HG03432 (cell line): Measurements from ENCODE around the gene ADAMTSL1.

Experiments
- ATAC-seq: cut with Tn5 transposase; IDR thresholded peaks from one replicate; pipeline ENCODE4 v1.9.1; 2021; ENCODE audit warnings: mild to moderate bottlenecking, moderate library complexity; ENCODE audit not compliant: unreplicated experiment

ADAMTSL1 gene

GRCh38 chr9:18759827-18760226 is 285.9 kb downstream of the ADAMTSL1 start:
- ATAC-seq: no peak

- no peak for ATAC-seq
Measured at GRCh38 chr9:18761742-18762300, 287.9 kb downstream of the ADAMTSL1 start.

GRCh38 chr9:18766989-18767550 is 293.1 kb downstream of the ADAMTSL1 start:
- no peak for ATAC-seq

GRCh38 chr9:18768951-18769622 is 295.1 kb downstream of the ADAMTSL1 start:
- ATAC-seq: peak; percentile 92

- no peak for ATAC-seq
Measured at GRCh38 chr9:18770131-18770908, 296.4 kb downstream of the ADAMTSL1 start.

GRCh38 chr9:18771011-18771410 is 297.1 kb downstream of the ADAMTSL1 start:
- ATAC-seq: no peak

GRCh38 chr9:18771763-18772162 is 297.8 kb downstream of the ADAMTSL1 start:
- ATAC-seq: no peak

GRCh38 chr9:18775241-18775640 is 301.3 kb downstream of the ADAMTSL1 start:
- no peak for ATAC-seq

- no peak for ATAC-seq
Measured at GRCh38 chr9:18775930-18776329, 302.0 kb downstream of the ADAMTSL1 start.

- ATAC-seq: no peak
Measured at GRCh38 chr9:18776836-18777820, 303.2 kb downstream of the ADAMTSL1 start.

- no peak for ATAC-seq
Measured at GRCh38 chr9:18778147-18778546, 304.2 kb downstream of the ADAMTSL1 start.

- no peak for ATAC-seq
Measured at GRCh38 chr9:18778846-18779245, 304.9 kb downstream of the ADAMTSL1 start.

GRCh38 chr9:18783909-18784308 is 310.0 kb downstream of the ADAMTSL1 start:
- ATAC-seq: no peak

GRCh38 chr9:18785604-18786003 is 311.7 kb downstream of the ADAMTSL1 start:
- ATAC-seq: no peak

- no peak for ATAC-seq
Measured at GRCh38 chr9:18786196-18786595, 312.2 kb downstream of the ADAMTSL1 start.

GRCh38 chr9:18786911-18787650 is 313.1 kb downstream of the ADAMTSL1 start:
- ATAC-seq: no peak

- ATAC-seq: no peak
Measured at GRCh38 chr9:18788256-18788655, 314.3 kb downstream of the ADAMTSL1 start.

GRCh38 chr9:18791074-18791473 is 317.1 kb downstream of the ADAMTSL1 start:
- no peak for ATAC-seq

- ATAC-seq: no peak
Measured at GRCh38 chr9:18793122-18793521, 319.2 kb downstream of the ADAMTSL1 start.
